Adipose tissue (tissue), 3 donors: ENCODE data around the gene ZNF525. TPM values are rescaled to one million over a fixed set of nuclear protein-coding genes. Genes with fewer than 3 reads are reported as not detected.

Source experiments
- polyA plus RNA-seq, 3 donors: library from polyadenylated mRNA; stranded (reverse); fragments of 200-250 nt; gene quantifications; one replicate each; pipeline ENCODE4 v1.2.3, GENCODE V29; 2013
- donor health status: healthy with polysubstance abuse.
- donor health status: Bipolar disorder and iron deficiency.
- donor health status: healthy.

ZNF525 gene
- polyA plus RNA-seq, 3 donors, result 1.8 to 3.9 (median 2.0) TPM

Other genes starting within 250 kb of the ZNF525 start
- 1 to 10 TPM; 4.0 to 5.3 (median 5.1) TPM for gene ZNF415, start 232.8 kb upstream of the ZNF525 start, polyA plus RNA-seq
- gene ZNF347, start 206.7 kb upstream of the ZNF525 start, polyA plus RNA-seq, result 1 to 10 TPM; 1.7 to 4.6 (median 2.7) TPM
- gene ZNF665, start 172.3 kb upstream of the ZNF525 start, polyA plus RNA-seq, result 1 to 10 TPM; 2.5 to 5.3 (median 3.5) TPM
- 10 to 100 TPM in 1 of 3 donors, 1 to 10 TPM in 2; 5.9 to 12.4 (median 9.4) TPM for gene ZNF677, start 110.8 kb upstream of the ZNF525 start, polyA plus RNA-seq
- gene VN1R2, start 107.4 kb upstream of the ZNF525 start, polyA plus RNA-seq, result not detected
- not detected for gene VN1R4, start 98.0 kb upstream of the ZNF525 start, polyA plus RNA-seq
- gene ZNF845, start 32.0 kb upstream of the ZNF525 start, polyA plus RNA-seq, result 1 to 10 TPM; 1.3 TPM
- gene ZNF765, start 29.4 kb downstream of the ZNF525 start, polyA plus RNA-seq, result 1 to 10 TPM; 2.5 to 7.0 (median 3.6) TPM
- gene ZNF761, start 66.3 kb downstream of the ZNF525 start, polyA plus RNA-seq, result 1 to 10 TPM; 5.1 to 7.6 (median 7.1) TPM
- gene ZNF813, start 102.0 kb downstream of the ZNF525 start, polyA plus RNA-seq, result 1 to 10 TPM in 1 of 3 donors, under 1 TPM in 2; 0.74 to 1.1 (median 0.95) TPM
- gene ZNF331, start 172.4 kb downstream of the ZNF525 start, polyA plus RNA-seq, result 100 to 1,000 TPM in 1 of 3 donors, 10 to 100 TPM in 1, 1 to 10 TPM in 1; 7.6 to 200 (median 21.3) TPM